ENCODE results near the gene BRF1. TPM values are rescaled to one million over a fixed set of nuclear protein-coding genes. Genes with fewer than 3 reads are reported as not detected.
"Not testable (repeated sequence)": the region's sequence is repeated elsewhere in the genome, so short reads cannot be mapped to it uniquely, and the experiment has no call there.

Gene BRF1
- polyA plus RNA-seq, 1 donor: 37.6 TPM

GRCh38 chr14:105290621-105291346 is 10.0 kb downstream of the BRF1 start:
- no peak for DNase-seq

GRCh38 chr14:105288936-105289335 is 11.9 kb downstream of the BRF1 start:
- DNase-seq: not testable (repeated sequence)

- no peak for DNase-seq
Observed at GRCh38 chr14:105287249-105288102, 13.3 kb downstream of the BRF1 start.

- DNase-seq: no peak
Observed at GRCh38 chr14:105286759-105287144, 14.0 kb downstream of the BRF1 start.

DNA sequence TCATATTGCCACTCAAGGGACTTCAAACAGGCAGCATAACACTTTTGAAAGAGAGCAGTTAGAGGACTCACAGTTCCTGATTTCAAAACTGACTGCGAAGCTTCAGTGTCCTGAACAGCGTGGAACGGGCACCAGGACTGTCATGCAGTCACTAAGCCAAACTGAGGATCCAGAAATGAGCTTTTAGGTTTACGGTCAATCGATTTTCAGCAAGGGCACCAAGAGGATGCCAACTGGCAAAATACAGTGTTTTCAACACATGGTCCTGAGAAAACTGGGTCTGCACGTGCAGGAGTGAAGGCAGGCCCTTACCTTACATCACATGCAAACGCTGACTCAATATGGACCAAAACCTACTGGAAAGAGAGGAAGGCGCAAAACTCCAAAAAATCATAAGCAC is 15.6 kb downstream of the BRF1 start:
- DNase-seq: no peak

DNA sequence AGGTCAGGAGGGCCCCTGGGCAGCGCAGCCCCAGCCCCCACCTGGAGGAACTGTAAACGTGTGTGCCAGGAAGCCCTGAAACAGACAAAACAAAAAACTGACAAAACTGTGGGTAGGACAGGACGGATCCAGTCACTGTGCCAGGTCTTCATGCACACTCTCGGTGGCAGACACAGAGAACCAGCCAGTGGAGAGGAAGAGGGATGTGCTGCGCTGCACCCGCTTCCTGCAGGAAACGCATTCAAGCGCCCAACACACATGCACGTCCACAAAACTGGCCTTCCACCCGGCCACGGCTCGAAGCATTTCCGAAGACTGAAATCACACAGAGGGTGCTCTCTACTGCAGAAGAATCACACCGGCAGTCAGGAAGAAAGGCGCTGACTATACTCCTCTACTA is 16.9 kb downstream of the BRF1 start:
- DNase-seq: no peak

GRCh38 chr14:105283028-105283427 is 17.8 kb downstream of the BRF1 start:
- no peak for DNase-seq

- no peak for DNase-seq
Observed at GRCh38 chr14:105282098-105282725, 18.6 kb downstream of the BRF1 start.

DNA sequence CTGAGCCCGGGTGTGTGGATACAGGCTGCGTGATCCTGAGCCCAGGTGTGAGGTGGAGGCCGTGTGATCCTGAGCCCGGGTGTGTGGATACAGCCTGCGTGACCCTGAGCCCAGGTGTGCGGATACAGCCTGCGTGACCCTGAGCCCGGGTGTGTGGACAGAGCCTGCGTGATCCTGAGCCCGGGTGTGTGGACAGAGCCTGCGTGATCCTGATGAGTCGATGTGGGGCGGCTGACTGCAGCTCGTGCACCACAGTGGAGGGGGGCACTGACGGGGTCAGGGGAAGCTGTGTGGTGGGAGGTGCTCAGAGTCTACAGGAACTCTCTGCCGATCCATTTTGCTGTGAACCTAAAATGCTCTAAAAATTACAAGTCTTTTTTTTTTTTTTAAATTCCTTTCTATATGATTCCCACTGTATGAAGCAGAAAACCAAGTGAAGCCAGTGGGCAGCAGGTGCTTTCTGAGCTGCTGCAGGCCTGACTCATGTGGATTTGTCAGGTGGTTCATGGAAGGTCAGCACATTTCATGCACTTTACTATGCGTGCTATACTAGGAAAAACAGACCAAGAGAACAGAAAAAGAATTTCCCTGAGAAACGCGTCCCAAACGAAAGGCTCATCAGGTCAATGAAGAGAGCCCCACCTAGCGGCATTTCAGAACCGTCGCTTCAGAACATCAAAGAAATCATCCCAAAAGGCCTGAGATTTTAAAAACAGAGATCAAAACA is 19.3 kb downstream of the BRF1 start:
- peak; percentile 67 for DNase-seq

DNA sequence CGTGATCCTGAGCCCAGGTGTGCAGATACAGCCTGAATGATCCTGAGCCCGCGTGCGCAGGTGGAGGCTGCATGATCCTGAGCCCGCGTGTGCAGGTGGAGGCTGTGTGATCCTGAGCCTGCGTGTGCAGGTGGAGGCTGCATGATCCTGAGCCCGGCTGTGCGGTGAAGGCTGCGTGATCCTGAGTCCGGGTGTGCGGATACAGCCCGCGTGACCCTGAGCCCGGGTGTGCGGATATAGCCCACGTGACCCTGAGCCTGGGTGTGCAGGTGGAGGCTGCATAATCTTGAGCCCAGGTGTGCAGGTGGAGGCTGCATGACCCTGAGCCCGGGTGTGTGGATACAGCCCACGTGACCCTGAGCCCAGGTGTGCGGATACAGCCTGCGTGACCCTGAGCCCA is 20.3 kb downstream of the BRF1 start:
- DNase-seq: no peak

- DNase-seq: no peak
Observed at GRCh38 chr14:105279642-105280361, 21.0 kb downstream of the BRF1 start.

DNA sequence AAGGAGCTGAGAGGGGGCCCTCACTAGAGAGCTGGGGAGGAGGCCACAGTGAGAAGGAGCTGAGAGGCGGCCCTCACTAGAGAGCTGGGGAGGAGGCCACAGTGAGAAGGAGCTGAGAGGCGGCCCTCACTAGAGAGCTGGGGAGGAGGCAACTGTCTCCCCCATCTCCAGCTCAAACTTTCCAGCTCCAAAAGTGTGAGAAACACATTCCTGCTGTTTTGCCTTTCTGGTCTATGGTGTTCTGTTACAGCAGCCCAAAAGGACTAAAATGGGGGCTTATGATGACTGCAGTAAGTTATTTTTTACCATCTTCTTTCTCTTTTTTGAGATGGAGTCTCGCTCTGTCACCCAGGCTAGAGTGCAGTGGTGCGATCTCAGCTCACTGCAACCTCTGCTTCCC is 23.4 kb downstream of the BRF1 start:
- not testable (repeated sequence) for DNase-seq

DNA sequence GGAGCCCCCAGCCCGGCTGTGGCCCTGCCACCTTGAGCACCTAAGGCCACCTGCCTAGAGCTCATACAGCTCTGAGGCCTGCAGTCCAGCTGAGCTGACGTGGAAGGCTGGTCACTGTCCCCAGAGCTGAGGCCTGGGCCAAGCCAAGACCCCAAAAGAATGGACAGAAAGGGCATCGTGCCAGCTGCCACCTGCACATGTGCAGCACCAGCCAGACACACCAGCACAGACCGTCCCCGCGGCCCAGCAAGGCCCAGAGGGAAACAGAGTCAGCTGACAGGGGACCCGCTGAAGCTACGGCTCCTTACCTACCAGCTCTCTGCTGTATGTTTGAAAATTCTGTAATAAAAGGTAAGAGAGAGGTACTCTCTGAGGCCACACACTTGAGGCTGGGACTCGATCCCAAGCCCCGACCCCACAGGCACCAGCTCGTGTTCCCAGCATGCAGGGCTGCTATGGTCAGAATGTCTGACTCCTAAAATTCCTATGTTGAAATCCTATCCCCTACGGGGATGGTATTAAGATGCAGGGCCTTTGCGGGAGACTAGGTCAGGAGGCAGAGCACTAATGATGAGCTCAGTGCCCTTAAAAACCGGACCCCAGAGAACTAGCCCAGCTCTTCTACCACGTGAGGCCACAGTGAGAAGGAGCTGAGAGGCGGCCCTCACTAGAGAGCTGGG is 25.4 kb downstream of the BRF1 start:
- no peak for DNase-seq

GRCh38 chr14:105274637-105275036 is 26.2 kb downstream of the BRF1 start:
- DNase-seq: no peak

DNA sequence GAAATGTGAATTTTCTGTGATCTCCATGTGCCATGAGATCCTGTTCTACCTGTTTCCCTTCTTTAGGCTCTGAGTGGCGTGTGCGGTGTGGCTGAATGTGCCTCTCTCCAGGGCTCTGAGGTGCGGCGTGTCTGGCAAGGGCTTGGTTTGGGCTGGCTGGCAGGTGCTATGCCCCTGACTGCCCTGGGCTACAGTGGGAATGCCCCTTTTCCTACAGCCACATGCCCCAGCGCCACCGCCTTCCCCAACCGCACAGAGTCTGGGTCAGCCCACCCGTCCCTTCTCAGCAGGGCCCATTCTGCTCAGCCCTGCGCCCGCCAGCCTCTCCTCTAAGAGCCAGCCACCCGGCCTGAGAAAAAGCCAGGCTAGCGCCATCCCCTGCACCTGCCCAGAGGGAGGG is 27.7 kb downstream of the BRF1 start:
- no peak for DNase-seq

- DNase-seq: no peak
Observed at GRCh38 chr14:105272623-105273022, 28.2 kb downstream of the BRF1 start.

- DNase-seq: no peak
Observed at GRCh38 chr14:105271224-105271890, 29.4 kb downstream of the BRF1 start.

- no peak for DNase-seq
Observed at GRCh38 chr14:105269405-105269804, 31.4 kb downstream of the BRF1 start.

DNA sequence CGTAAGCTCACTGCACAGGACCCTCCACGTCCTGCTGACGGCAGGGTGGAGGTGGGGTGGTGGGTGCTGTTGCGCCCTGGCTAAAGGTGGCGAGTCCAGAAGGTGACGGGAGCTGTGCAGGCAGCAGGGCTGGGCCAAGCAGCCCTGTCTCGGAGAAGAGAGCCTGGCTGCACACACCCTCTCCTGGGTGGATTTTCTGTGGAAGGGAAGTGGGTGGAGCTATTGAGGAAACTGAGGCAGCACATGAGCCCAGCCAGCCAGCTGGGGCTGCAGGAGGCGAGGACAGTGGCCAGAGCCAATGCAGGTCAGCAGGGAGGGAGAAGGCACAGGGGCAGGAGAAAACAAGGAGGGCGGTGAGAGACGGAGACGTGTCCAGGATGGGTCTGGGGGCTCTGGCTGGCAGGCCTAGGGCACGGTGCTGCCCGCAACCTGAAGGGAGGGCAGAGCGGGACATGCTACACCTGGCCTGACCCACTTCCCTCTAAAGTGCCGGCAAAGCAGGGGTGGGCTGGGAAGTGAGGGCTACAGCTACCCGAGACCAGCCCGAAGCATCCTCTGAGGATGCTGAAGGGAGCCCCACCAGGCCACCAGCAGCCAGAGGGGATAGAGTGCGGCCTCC is 32.0 kb downstream of the BRF1 start:
- DNase-seq: no peak

All from left kidney (tissue), 2 donors.